HCT116 (cell line): ENCODE measurements around the gene FBXL17. TPM values are rescaled to one million over a fixed set of nuclear protein-coding genes. Genes with fewer than 3 reads are reported as not detected.

Experiments used
- ATAC-seq: fragments of 200-7000 bp; cut with Tn5 transposase; 2 replicates; pipeline ENCODE4 v1.9.1; 2020; ENCODE audit warnings: mild to moderate bottlenecking, moderate library complexity
- BruUV-seq: library from RNA; stranded (reverse); fragments of 400-500 nt; replicated peaks from 2 replicates; lab custom pipeline; 2021; lab: Mats Ljungman, UMichigan
- CTCF ChIA-PET: fragments of 300-600 bp; sonication (Branson Sonifier 250); formaldehyde crosslinking; loops from one replicate; lab custom pipeline; 2021; ENCODE audit warnings: antibody characterized with exemption; lab: Charles Lee
- POLR2A ChIA-PET: fragments of 300-600, 350-600 bp; sonication (Branson Sonifier 250); formaldehyde crosslinking; loops from one replicate; lab custom pipeline; 2021; ENCODE audit warnings: antibody characterized with exemption; lab: Charles Lee
- RAD21 ChIA-PET, 2 experiments: fragments of 300-600 bp; sonication (Branson Sonifier 250); formaldehyde crosslinking; loops; one replicate each; lab custom pipeline; 2023; ENCODE audit warnings: low total read pairs in 2 of 2; ENCODE audit not compliant: uncharacterized antibody in 2 of 2, unreplicated experiment in 2 of 2, low non-redundant PET in 1 of 2; lab: Charles Lee
- DNase-seq: peaks from one replicate; pipeline ENCODE4 v3.0.0-alpha.2; 2010; ENCODE audit warnings: low read depth, low spot score
- H2AFZ ChIP-seq: fragments of 200-600 bp; shearing (Covaris generic), sonication (generic); 2 replicates; pipeline ENCODE4 v1.6.1; 2017; ENCODE audit warnings: low read depth, mixed run types, mixed read lengths, antibody characterized with exemption, low read length; ENCODE audit not compliant: poor library complexity, severe bottlenecking
- H3K27ac ChIP-seq: 2 replicates; pipeline ENCODE4 v1.5.1; 2012; ENCODE audit warnings: low read depth, low read length
- H3K27me3 ChIP-seq: fragments of 200-600 bp; sonication (generic); 2 replicates; pipeline ENCODE4 v1.6.1; 2016; ENCODE audit warnings: mixed run types, low read length, mixed read lengths; ENCODE audit not compliant: insufficient read depth
- H3K36me3 ChIP-seq, 2 experiments: fragments of 200-500 bp in 1 of 2; fragments of 200-600 bp in 1 of 2; sonication (Bioruptor generic) in 1 of 2; sonication (generic) in 1 of 2; 2 replicates each; pipeline versions ENCODE4 v1.5.1 to v1.6.1; 2014 to 2016; ENCODE audit warnings: low read length in 2 of 2, inconsistent platforms in 1 of 2, mixed read lengths in 1 of 2, mixed run types in 1 of 2; ENCODE audit not compliant: insufficient read depth in 2 of 2, control insufficient read depth in 1 of 2
- H3K4me1 ChIP-seq, 2 experiments: fragments of 200-600 bp in 1 of 2; sonication (generic) in 1 of 2; 2 replicates each; pipeline versions ENCODE4 v1.5.1 to v1.6.1; 2012 to 2017; ENCODE audit warnings: low read length in 2 of 2, inconsistent platforms in 1 of 2, mild to moderate bottlenecking in 1 of 2, mixed read lengths in 1 of 2, mixed run types in 1 of 2, moderate library complexity in 1 of 2; ENCODE audit not compliant: insufficient read depth in 2 of 2, control insufficient read depth in 1 of 2
- H3K4me2 ChIP-seq: fragments of 200-600 bp; sonication (generic); 2 replicates; pipeline ENCODE4 v1.6.1; 2017; ENCODE audit warnings: mixed run types, low read length, mixed read lengths
- H3K4me3 ChIP-seq, 2 experiments: fragments of 200-600 bp in 1 of 2; sonication (generic) in 1 of 2; replicated peaks in 1 of 2; 2 replicates each; pipeline ENCODE4 v1.5.1; 2011 to 2016; ENCODE audit warnings: low read length in 2 of 2, control low read depth in 1 of 2, low read depth in 1 of 2, mild to moderate bottlenecking in 1 of 2, mixed read lengths in 1 of 2, mixed run types in 1 of 2
- H3K79me2 ChIP-seq: fragments of 200-600 bp; sonication (generic); 2 replicates; pipeline ENCODE4 v1.6.1; 2017; ENCODE audit warnings: mild to moderate bottlenecking, mixed run types, low read length, moderate library complexity, mixed read lengths; ENCODE audit not compliant: insufficient read depth
- H3K9ac ChIP-seq: fragments of 200-600 bp; sonication (generic); 2 replicates; pipeline ENCODE4 v1.6.1; 2016; ENCODE audit warnings: low read length, mixed read lengths
- H3K9me2 ChIP-seq: fragments of 200-600 bp; sonication (generic), shearing (Covaris generic); 2 replicates; pipeline ENCODE4 v1.6.1; 2017; ENCODE audit warnings: mixed run types, mild to moderate bottlenecking, moderate library complexity; ENCODE audit not compliant: insufficient read depth
- H3K9me3 ChIP-seq, 2 experiments: fragments of 200-500 bp in 1 of 2; fragments of 200-600 bp in 1 of 2; sonication (Bioruptor generic) in 1 of 2; sonication (generic) in 1 of 2; 2 replicates each; pipeline ENCODE4 v1.6.1; 2014 to 2017; ENCODE audit warnings: low read length in 2 of 2, mixed read lengths in 2 of 2, inconsistent platforms in 1 of 2, low read depth in 1 of 2, mild to moderate bottlenecking in 1 of 2, mixed run types in 1 of 2, moderate library complexity in 1 of 2; ENCODE audit not compliant: control insufficient read depth in 1 of 2, insufficient read depth in 1 of 2
- H4K20me1 ChIP-seq: fragments of 200-600 bp; sonication (generic), shearing (Covaris generic); 2 replicates; pipeline ENCODE4 v1.6.1; 2017; ENCODE audit warnings: mixed run types, mild to moderate bottlenecking, moderate library complexity; ENCODE audit not compliant: insufficient read depth
- CBX3 ChIP-seq: IDR thresholded peaks from 2 replicates; pipeline ENCODE4 v1.6.1; 2012; ENCODE audit warnings: low read depth
- CEBPB ChIP-seq: IDR thresholded peaks from 2 replicates; pipeline ENCODE4 v1.6.1; 2012; ENCODE audit warnings: low read depth
- EGR1 ChIP-seq: IDR thresholded peaks from 2 replicates; pipeline ENCODE4 v1.6.1; 2012; ENCODE audit warnings: low read depth
- EZH2phosphoT487 ChIP-seq: fragments of 200-600 bp; IDR thresholded peaks from 2 replicates; pipeline ENCODE4 v1.6.1; 2018; ENCODE audit warnings: antibody characterized with exemption, borderline replicate concordance
- JUND ChIP-seq: IDR thresholded peaks from 2 replicates; pipeline ENCODE4 v1.6.1; 2012
- POLR2A ChIP-seq: IDR thresholded peaks from 2 replicates; pipeline ENCODE4 v1.7.0; 2011; ENCODE audit warnings: borderline replicate concordance; ENCODE audit not compliant: insufficient read depth, insufficient read length; ENCODE audit errors: extremely low read depth
- POLR2AphosphoS5 ChIP-seq: IDR thresholded peaks from 2 replicates; pipeline ENCODE4 v1.6.1; 2011; ENCODE audit warnings: mild to moderate bottlenecking, low read depth, low read length, moderate library complexity
- RAD21 ChIP-seq: IDR thresholded peaks from 2 replicates; pipeline ENCODE4 v1.6.1; 2012; ENCODE audit warnings: low read depth, mild to moderate bottlenecking
- SP1 ChIP-seq: IDR thresholded peaks from 2 replicates; pipeline ENCODE4 v1.6.1; 2012; ENCODE audit warnings: low read depth
- SRF ChIP-seq: IDR thresholded peaks from 2 replicates; pipeline ENCODE4 v1.6.1; 2012; ENCODE audit warnings: low read depth
- TCF7L2 ChIP-seq: IDR thresholded peaks from 2 replicates; pipeline ENCODE4 v1.7.0; 2011; ENCODE audit warnings: borderline replicate concordance, inconsistent platforms; ENCODE audit not compliant: insufficient read depth, insufficient read length; ENCODE audit errors: extremely low read depth
- ZNF274 ChIP-seq: fragments of 200-500 bp; sonication (Bioruptor generic); IDR thresholded peaks from 2 replicates; pipeline ENCODE4 v1.6.1; 2014; ENCODE audit warnings: mild to moderate bottlenecking, low read depth, low read length, inconsistent platforms
- intact Hi-C: fragments of 100-400 bp; cut with micrococcal nuclease; formaldehyde crosslinking; loops from 2 replicates; pipeline ENCODE4 v1.10.0; 2022
- total RNA-seq: library from RNA; stranded (reverse); gene quantifications from one replicate; pipeline ENCODE4 v1.2.1, GENCODE V29; 2021; ENCODE audit not compliant: unreplicated experiment
- TF ChIP-seq, protein P1 (sequence below): IDR thresholded peaks from 2 replicates; pipeline ENCODE4 v1.6.1; 2012
- TF ChIP-seq, protein P2 (sequence below): IDR thresholded peaks from 2 replicates; pipeline ENCODE4 v1.6.1; 2012

The FBXL17 gene
- total RNA-seq, 1 experiment from 2014 or later: 9.4 TPM

DNA sequence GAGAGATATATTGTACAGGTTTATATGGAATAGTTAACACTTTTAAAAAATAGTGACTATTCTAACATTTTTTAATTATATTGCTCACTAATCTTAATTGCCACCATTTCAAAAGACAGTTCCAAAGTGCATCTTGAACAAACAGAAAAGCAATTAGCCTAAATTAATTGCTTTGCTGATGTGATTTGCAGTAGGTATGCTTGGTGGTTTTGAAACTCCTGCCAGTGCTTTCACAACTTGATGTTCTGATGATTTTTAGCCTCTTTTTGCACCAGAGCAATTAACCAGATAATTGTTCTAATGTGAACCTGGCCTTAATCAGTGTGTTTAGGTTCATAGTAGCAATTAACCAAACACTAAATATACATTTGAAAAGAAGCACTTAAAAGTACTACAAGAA is 207.6 kb downstream of the FBXL17 start (continued):
- no peak for TF ChIP-seq SP1
- no peak for TF ChIP-seq EGR1
- TF ChIP-seq, protein P1, sequence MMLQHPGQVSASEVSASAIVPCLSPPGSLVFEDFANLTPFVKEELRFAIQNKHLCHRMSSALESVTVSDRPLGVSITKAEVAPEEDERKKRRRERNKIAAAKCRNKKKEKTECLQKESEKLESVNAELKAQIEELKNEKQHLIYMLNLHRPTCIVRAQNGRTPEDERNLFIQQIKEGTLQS: no peak
- no peak for TF ChIP-seq POLR2A
- TF ChIP-seq EZH2phosphoT487: no peak

DNA sequence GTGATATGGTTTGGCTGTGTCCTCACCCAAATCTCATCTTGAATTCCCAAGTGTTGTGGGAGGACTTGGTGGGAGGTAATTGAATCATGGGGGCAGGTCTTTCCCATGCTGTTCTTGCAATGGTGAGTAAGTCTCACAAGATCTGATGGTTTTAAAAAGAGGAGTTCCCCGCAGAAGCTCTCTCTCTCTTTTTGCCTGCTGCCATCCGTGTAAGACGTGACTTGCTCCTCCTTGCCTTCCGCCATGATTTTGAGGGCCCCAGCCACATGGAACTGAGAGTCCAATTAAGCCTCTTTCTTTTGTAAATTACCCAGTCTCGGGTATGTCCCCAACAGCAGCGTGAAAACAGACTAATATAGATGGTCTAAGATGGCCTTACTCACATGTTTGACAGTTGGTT is 210.1 kb downstream of the FBXL17 start:
- H3K9me3 ChIP-seq: no peaks in the 10 kb centered on the region
- H3K4me3 ChIP-seq: no peak overlapping the region
- no peak overlapping the region for H2AFZ ChIP-seq
- BruUV-seq: no TSS peak
- no peak overlapping the region for H3K27ac ChIP-seq
- DNase-seq (no peak), ATAC-seq (no peak)
- intact Hi-C loops: no loop called here
- H3K4me2 ChIP-seq: no peak overlapping the region
- H4K20me1 ChIP-seq: no peaks in the 10 kb centered on the region
- no peaks in the 10 kb centered on the region for H3K4me1 ChIP-seq
- no peaks in the 10 kb centered on the region for H3K27me3 ChIP-seq
- H3K9me2 ChIP-seq: no peaks in the 10 kb centered on the region
- no peaks in the 10 kb centered on the region for H3K36me3 ChIP-seq
- ChIA-PET RAD21 (no interaction called here), CTCF (no interaction called here), POLR2A (no interaction called here)
- H3K9ac ChIP-seq: no peak overlapping the region
- TF ChIP-seq SRF: no peak
- no peak for TF ChIP-seq POLR2A
- TF ChIP-seq ZNF274: no peak
- TF ChIP-seq RAD21: no peak
- TF ChIP-seq EGR1: no peak
- TF ChIP-seq TCF7L2: no peak
- TF ChIP-seq JUND: no peak
- no peak for TF ChIP-seq SP1
- no peak for TF ChIP-seq CBX3
- no peak for TF ChIP-seq POLR2AphosphoS5
- no peak for TF ChIP-seq CEBPB
- TF ChIP-seq, protein P2, sequence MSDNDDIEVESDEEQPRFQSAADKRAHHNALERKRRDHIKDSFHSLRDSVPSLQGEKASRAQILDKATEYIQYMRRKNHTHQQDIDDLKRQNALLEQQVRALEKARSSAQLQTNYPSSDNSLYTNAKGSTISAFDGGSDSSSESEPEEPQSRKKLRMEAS: no peak
- H3K79me2 ChIP-seq: no peaks in the 10 kb centered on the region
